GM10266 (cell line): ENCODE results near the gene MEIS1.
"Not testable (repeated sequence)": the region's sequence is repeated elsewhere in the genome, so short reads cannot be mapped to it uniquely, and the experiment has no call there.

Experiments used
- DNase-seq: peaks from one replicate; pipeline ENCODE4 v3.0.0; 2012; ENCODE audit errors: extremely low spot score
- TF ChIP-seq, protein P1 (sequence below): IDR thresholded peaks from 2 replicates; pipeline ENCODE4 v1.5.1; 2012; ENCODE audit warnings: mild to moderate bottlenecking, low read depth; ENCODE audit not compliant: control insufficient read depth, insufficient read depth; ENCODE audit errors: missing control alignments

Gene MEIS1

DNA sequence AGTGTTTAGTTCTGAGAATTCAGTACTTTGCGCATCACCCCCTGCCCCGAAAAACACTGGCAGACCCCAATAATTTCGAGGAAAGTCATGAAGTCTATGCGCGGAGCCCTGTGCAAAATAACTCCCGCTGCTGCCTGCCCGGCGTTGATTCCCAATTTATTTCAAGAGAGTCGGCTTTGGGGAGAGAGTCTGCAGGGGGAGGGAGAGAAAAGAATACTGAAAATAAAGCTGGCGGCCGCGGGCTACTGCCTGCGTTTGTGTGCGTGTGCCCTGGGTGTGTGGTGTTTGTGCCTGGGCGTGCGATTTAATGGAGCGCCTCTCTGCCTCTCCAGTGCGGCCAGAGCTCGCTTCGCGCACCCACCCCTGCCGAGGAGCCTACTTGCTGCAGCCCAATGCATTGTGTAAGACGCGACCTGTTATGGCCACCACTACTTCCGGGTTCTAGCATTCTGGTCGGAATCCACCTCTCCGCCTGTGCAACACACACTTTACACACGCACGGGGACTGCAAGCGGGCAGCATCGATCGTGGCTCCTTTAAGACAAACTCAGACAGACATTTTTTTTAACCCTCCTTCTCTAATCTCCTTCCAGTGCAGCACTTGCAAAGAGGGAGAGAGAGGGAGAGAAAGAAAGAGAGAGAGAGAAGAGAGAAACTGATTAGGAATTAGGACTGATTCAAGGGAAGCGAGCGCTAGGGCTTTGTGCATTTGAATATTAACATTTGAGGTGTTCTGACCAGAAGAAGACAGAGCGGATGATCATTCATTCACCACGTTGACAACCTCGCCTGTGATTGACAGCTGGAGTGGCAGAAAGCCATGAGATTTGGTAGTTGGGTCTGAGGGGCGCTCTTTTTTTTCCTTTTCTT lies at the start of gene MEIS1:
Gene MEIS1, plus strand, starts transcription at position 447 of the 870 bp plus-strand sequence. CDS start 732 bp downstream, outside the sequence.
- TF ChIP-seq, protein P1, sequence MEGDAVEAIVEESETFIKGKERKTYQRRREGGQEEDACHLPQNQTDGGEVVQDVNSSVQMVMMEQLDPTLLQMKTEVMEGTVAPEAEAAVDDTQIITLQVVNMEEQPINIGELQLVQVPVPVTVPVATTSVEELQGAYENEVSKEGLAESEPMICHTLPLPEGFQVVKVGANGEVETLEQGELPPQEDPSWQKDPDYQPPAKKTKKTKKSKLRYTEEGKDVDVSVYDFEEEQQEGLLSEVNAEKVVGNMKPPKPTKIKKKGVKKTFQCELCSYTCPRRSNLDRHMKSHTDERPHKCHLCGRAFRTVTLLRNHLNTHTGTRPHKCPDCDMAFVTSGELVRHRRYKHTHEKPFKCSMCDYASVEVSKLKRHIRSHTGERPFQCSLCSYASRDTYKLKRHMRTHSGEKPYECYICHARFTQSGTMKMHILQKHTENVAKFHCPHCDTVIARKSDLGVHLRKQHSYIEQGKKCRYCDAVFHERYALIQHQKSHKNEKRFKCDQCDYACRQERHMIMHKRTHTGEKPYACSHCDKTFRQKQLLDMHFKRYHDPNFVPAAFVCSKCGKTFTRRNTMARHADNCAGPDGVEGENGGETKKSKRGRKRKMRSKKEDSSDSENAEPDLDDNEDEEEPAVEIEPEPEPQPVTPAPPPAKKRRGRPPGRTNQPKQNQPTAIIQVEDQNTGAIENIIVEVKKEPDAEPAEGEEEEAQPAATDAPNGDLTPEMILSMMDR, result no peak
- peak; percentile 67 for DNase-seq

DNA sequence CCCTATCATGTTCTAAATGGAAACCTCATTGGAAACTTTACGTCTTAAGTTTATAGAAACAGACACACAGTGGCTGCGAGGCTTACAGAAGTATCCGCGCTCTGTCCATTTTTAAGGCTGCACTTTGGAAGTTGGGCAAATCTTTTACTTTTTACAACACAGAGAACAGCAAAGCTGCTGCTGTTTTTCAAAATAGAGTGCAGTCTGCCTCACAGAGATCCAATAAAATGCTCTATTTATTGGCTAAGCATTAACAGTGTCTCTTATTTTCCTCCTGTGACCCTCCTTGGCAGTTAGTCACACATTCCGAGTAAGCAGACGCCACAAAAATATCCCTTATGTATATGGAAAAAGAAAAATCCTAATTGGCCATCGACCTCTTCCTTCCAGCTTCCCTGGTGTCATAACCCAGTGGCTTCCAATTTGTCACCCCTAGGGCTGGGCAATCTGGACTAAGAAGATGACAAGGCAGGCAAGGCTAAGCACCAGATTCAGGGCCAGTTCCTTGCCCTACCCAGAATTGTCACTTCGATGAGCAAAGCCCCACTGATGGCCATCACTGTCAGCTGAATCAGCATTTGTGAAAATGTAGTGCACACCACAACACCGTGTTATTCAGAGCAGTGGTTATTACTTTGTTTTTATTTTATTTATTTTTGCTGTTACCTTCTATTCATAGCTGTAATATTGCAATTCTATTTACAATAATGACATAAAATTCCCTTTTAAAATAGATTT lies 47.7 kb upstream of the MEIS1 start:
- TF ChIP-seq, protein P1, result no peak
- DNase-seq, result no peak

- TF ChIP-seq, protein P1, result no peak
- no peak for DNase-seq
These were observed 45.2 kb upstream of the MEIS1 start for GRCh38 chr2:66389651-66390131.

DNA sequence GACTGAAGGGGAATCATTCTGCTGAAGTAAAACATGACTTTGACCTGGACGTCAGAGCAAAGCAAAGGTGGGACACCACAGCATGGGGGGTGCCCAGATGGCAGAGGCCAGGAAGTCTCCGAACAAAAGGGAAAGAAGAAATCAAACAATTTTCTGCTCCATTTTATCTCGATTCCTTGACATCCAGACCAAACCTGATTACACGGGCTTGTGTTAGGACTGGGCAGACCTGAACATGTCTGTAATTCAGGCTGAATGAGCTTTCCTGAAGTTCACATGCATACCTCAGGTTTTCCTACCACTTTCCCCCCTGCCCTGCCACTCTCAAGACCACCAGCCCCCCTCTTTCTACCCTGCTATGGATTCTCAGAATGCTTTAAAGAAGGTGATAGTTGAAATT lies 44.8 kb upstream of the MEIS1 start:
- TF ChIP-seq, protein P1, result no peak
- DNase-seq, result no peak

GRCh38 chr2:66390811-66391210 lies 44.1 kb upstream of the MEIS1 start:
- no peak for DNase-seq
- TF ChIP-seq, protein P1, result no peak

- DNase-seq, result not testable (repeated sequence)
These were observed 43.7 kb upstream of the MEIS1 start for GRCh38 chr2:66391240-66391639.

- TF ChIP-seq, protein P1, result no peak
- no peak for DNase-seq
These were observed 29.5 kb upstream of the MEIS1 start for GRCh38 chr2:66405473-66405872.
